AG09319 (cell line): ENCODE data around the gene RABGAP1L.

Experiments used
- DNase-seq: peaks from one replicate; pipeline ENCODE4 v3.0.0-alpha.2; 2010; ENCODE audit warnings: low read depth; ENCODE audit errors: extremely low read depth
- TF ChIP-seq, protein P1 (sequence below): IDR thresholded peaks from 2 replicates; pipeline ENCODE4 v1.5.1; 2011; ENCODE audit warnings: low read depth, mild to moderate bottlenecking, inconsistent platforms, low read length, moderate library complexity

The RABGAP1L gene

DNA sequence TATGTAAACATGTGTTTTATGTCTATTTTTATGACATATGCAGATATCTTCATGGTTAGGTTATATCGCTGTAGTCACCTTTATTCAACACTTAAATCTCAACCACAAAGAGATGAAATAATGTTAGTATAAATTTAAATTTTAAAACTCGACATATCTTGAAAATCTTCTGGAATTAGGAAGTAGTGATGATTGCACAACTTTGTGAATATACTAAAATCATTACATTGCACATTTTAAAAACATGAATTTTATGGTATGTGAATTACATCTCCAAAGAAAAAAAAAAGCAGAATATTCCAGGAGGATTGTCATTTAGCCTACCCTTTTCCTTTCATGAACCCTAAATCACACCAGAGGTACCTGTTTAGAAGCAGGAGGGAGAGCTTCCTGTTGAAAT is 801.0 kb downstream of the RABGAP1L start:
- TF ChIP-seq, protein P1, sequence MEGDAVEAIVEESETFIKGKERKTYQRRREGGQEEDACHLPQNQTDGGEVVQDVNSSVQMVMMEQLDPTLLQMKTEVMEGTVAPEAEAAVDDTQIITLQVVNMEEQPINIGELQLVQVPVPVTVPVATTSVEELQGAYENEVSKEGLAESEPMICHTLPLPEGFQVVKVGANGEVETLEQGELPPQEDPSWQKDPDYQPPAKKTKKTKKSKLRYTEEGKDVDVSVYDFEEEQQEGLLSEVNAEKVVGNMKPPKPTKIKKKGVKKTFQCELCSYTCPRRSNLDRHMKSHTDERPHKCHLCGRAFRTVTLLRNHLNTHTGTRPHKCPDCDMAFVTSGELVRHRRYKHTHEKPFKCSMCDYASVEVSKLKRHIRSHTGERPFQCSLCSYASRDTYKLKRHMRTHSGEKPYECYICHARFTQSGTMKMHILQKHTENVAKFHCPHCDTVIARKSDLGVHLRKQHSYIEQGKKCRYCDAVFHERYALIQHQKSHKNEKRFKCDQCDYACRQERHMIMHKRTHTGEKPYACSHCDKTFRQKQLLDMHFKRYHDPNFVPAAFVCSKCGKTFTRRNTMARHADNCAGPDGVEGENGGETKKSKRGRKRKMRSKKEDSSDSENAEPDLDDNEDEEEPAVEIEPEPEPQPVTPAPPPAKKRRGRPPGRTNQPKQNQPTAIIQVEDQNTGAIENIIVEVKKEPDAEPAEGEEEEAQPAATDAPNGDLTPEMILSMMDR = no peak

DNA sequence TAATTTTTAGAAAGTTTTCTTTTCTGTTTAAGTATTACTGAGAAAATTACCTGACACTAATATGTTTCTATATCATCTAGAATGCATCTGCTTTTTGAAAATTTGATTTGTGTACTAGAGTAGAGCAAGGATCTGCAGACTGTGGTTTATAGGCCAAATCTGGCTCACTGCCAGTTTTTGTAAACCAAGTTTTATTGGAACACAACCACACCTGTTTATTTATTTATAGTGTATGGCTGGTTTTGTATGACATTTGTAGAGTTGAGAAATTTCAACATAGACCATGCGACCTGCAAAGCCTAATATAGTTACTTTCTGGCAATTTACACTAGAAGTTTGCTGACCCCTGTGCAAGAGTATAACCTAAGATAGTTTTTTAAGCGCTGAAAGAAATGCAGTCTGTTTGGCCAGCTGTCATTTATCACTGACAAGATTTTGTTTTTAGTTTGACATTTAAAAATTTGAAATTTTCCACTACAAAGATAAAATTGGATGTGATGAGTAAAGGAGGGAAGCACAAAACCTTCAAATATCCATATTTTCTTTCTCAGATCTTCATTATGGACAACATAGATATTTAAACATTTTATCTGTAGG is 804.3 kb downstream of the RABGAP1L start:
- no peak for DNase-seq
- TF ChIP-seq, protein P1 = no peak

More for the DNA sequence above, 801.0 kb downstream of the RABGAP1L start:
- DNase-seq = no peak

DNA sequence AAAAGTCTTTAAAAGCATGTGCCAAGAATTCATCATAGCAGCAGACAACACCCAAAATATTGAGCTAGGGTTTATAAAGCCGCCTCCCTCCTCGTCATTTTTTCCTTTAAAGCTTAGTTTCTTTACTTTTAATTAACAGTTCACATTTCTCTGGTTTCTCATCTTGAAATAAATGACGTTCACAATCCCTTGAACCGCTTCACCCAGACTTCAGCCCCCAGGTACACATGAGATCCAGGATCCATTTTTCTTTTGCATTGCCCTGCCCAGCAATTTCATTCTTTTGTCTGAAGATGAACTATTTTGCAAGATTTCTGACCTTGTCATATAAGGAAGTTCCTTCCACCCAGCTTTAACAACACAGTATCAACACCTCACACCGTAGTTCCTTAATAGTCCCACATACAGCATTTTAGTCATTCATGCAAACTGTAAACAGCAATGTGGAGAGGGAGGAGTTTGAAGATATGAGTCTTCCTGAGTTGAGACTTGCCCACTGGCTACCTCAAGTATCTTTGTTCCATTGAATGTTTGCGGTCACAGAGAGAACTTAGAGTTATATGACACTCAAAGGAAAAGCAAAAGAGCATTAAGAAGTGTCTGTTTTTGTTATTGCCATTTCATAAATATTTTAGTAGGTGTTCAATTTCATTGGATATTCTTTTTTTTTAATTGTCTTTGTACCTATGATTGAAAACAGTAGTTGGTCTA is 805.1 kb downstream of the RABGAP1L start:
- TF ChIP-seq, protein P1 = no peak
- DNase-seq = no peak

DNA sequence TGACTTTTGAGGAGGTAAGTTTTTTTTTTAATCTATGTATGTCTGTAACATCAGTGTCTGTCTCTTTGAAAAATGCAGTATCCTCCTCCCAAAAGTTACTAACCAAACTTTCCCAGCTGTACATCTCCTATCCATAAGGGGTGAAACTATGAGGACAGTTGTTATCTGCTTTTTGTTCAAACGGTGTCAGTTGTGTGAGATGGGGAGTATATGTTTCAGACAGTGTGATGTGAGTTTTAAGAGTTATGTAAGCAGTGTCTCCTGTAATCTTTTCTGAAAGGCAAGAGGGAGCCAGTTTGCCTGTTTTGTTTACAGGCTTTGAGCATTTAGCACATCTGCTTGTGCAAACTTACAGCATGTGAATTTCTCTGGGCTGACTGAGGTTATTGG is 805.6 kb downstream of the RABGAP1L start:
- DNase-seq = no peak
- TF ChIP-seq, protein P1 = no peak; the same call in 1 of the 2 replicates

DNA sequence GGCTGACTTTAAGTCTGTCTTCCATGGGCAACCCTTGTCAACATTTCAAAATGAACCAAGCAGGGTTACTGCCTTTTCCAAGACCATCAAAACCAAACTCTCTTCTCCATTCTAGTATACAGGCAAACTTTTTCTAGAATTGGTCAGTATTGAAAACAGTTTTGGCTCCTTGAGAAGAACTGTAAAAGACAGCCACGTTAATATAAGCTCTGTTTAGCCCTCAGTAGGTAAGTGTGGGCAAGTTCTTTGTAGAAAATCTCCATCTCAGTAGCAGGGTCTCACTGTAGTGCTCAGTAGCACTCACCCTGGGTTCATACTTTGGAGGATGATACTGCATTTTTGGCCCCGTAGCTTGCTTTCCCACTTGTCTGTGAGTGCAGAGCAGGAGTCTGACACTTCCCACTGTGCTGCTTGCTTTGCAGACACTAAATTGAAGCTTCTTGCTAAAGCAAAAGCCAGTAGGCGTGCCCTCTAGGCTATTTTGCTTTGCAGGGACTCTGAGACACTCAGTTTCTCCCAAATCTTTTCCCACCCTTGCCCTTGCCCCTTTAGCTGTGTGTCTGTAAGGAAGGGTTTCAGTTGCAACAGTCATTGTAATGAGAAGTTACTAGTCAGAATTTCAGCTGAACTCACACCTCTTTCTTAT is 806.2 kb downstream of the RABGAP1L start:
- no peak for DNase-seq
- TF ChIP-seq, protein P1 = no peak

DNA sequence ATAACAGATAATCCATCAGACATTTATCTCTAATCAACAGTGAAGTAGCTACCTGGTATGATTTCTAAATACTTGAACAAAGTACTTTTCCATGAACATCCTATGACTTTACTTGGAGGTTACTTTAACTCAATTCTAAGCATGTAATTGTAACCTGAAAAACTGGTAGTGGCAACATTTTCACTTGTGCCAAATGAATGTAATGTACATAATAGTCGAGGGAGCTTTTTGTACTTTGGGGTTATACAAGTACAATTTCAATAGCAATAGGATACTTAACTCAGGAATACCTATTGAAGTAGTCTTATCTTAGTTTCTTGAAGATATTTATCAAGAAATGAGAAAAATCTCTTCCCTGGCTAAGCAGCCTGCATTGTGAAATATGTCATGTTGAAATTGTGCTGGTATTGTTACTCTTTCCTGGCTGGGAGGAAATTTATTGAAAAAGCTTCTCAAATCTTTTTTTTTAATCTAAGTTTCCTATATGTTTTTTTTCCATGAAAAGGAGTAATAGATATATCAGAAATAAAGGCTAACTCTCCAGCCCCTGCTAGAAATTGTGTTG is 806.8 kb downstream of the RABGAP1L start:
- TF ChIP-seq, protein P1 = no peak

More for the DNA sequence above, 806.8 kb downstream of the RABGAP1L start:
- no peak for DNase-seq
